Stimulated activated CD4-positive, alpha-beta T cell treated with anti-CD3 and anti-CD28 coated beads, Interleukin-12 subunit alpha, Interleukin-12 subunit beta, amount 100 ng/mL, for 4 hours (primary cell): ENCODE measurements around the gene SCART1.
"Not testable (repeated sequence)": the region's sequence is repeated elsewhere in the genome, so short reads cannot be mapped to it uniquely, and the experiment has no call there.

Source experiments
- DNase-seq: peaks from one replicate; pipeline ENCODE4 v3.0.0-alpha.2; 2020

Gene SCART1

GRCh38 chr10:133475425-133475734, 21.6 kb downstream of the SCART1 start:
- DNase-seq: no peak

- DNase-seq: no peak
Observed at GRCh38 chr10:133475821-133476640, 22.3 kb downstream of the SCART1 start.

- no peak for DNase-seq
Observed at GRCh38 chr10:133476641-133476990, 22.9 kb downstream of the SCART1 start.

- DNase-seq: no peak
Observed at GRCh38 chr10:133481086-133481643, 27.4 kb downstream of the SCART1 start.

GRCh38 chr10:133481657-133482056, 27.9 kb downstream of the SCART1 start:
- no peak for DNase-seq

- no peak for DNase-seq
Observed at GRCh38 chr10:133484818-133485217, 31.1 kb downstream of the SCART1 start.

- DNase-seq: no peak
Observed at GRCh38 chr10:133487085-133487484, 33.3 kb downstream of the SCART1 start.

GRCh38 chr10:133488354-133488753, 34.6 kb downstream of the SCART1 start:
- DNase-seq: no peak

GRCh38 chr10:133489816-133490588, 36.3 kb downstream of the SCART1 start:
- DNase-seq: no peak

GRCh38 chr10:133493562-133493961, 39.8 kb downstream of the SCART1 start:
- DNase-seq: not testable (repeated sequence)

- not testable (repeated sequence) for DNase-seq
Observed at GRCh38 chr10:133497363-133497762, 43.6 kb downstream of the SCART1 start.

GRCh38 chr10:133499176-133499575, 45.4 kb downstream of the SCART1 start:
- DNase-seq: not testable (repeated sequence)

GRCh38 chr10:133500897-133501296, 47.2 kb downstream of the SCART1 start:
- not testable (repeated sequence) for DNase-seq

- DNase-seq: no peak
Observed at GRCh38 chr10:133509700-133510099, 56.0 kb downstream of the SCART1 start.

GRCh38 chr10:133511408-133511807, 57.7 kb downstream of the SCART1 start:
- DNase-seq: no peak

- no peak for DNase-seq
Observed at GRCh38 chr10:133511907-133512528, 58.3 kb downstream of the SCART1 start.

GRCh38 chr10:133515471-133515870, 61.7 kb downstream of the SCART1 start:
- no peak for DNase-seq

- DNase-seq: no peak
Observed at GRCh38 chr10:133516057-133516456, 62.3 kb downstream of the SCART1 start.

GRCh38 chr10:133518517-133518916, 64.8 kb downstream of the SCART1 start:
- DNase-seq: not testable (repeated sequence)
